ENCODE results near the gene ARSG. TPM values are rescaled to one million over a fixed set of nuclear protein-coding genes. Genes with fewer than 3 reads are reported as not detected.

The ARSG gene
- total RNA-seq, 1 donor from 2014 or later: 19.5 TPM

- no peaks in the 10 kb centered on the region for H3K79me2 ChIP-seq (ENCODE audit: low read depth)
- H3K4me1 Mint-ChIP-seq: peaks cover 23% of the 10 kb centered on the region
- H3F3A ChIP-seq (ENCODE audit: low read depth): peaks cover 21% of the 10 kb centered on the region
- peaks cover 11% of the 10 kb centered on the region for H3K27me3 Mint-ChIP-seq (ENCODE audit: insufficient read depth, low read depth)
- no peaks in the 10 kb centered on the region for H3K9me3 Mint-ChIP-seq
- no peak overlapping the region for H3K4me3 ChIP-seq
- H4K20me1 ChIP-seq (ENCODE audit: low read depth): no peaks in the 10 kb centered on the region
- no peaks in the 10 kb centered on the region for H3K36me3 ChIP-seq
- peaks cover 3% of the 10 kb centered on the region for H3K4me1 ChIP-seq
- H3K27me3 ChIP-seq: peaks cover 17% of the 10 kb centered on the region
- no peaks in the 10 kb centered on the region for H3K36me3 Mint-ChIP-seq
- DNase-seq (ENCODE audit: low spot score): no peak
- H3K4me2 ChIP-seq: no peak overlapping the region
- TF ChIP-seq CTCF (IDR thresholded peaks at IDR 0.05) (no peak), EZH2phosphoT487 (IDR thresholded peaks at IDR 0.05) (no peak), EZH2 (IDR thresholded peaks at IDR 0.05) (no peak)
- H3K27ac ChIP-seq: no peak overlapping the region
- no peak overlapping the region for H3K9ac ChIP-seq
- H3K27ac Mint-ChIP-seq: no peak overlapping the region
- no peaks in the 10 kb centered on the region for H3K9me3 ChIP-seq (ENCODE audit: low read depth)
- H3K4me3 Mint-ChIP-seq: no peak overlapping the region
- no peak overlapping the region for H2AFZ ChIP-seq (replicated peaks)
Observed at GRCh38 chr17:68459037-68459639, 167.8 kb downstream of the ARSG start.

- Histone ChIP-seq H3K4me3 (no peak overlapping the region), H3K79me2 (ENCODE audit: low read depth) (no peaks in the 10 kb centered on the region), H3K27ac (no peak overlapping the region), H3F3A (ENCODE audit: low read depth) (peaks cover 21% of the 10 kb centered on the region), H3K36me3 (no peaks in the 10 kb centered on the region), H3K4me1 (peaks cover 3% of the 10 kb centered on the region), H3K4me2 (no peak overlapping the region), H3K27me3 (peaks cover 17% of the 10 kb centered on the region), H3K9me3 (ENCODE audit: low read depth) (no peaks in the 10 kb centered on the region), H2AFZ (replicated peaks) (no peak overlapping the region), H3K9ac (no peak overlapping the region), H4K20me1 (ENCODE audit: low read depth) (no peaks in the 10 kb centered on the region)
- no peaks in the 10 kb centered on the region for H3K9me3 Mint-ChIP-seq
- no peaks in the 10 kb centered on the region for H3K36me3 Mint-ChIP-seq
- H3K27me3 Mint-ChIP-seq (ENCODE audit: insufficient read depth, low read depth): peaks cover 11% of the 10 kb centered on the region
- peaks cover 22% of the 10 kb centered on the region for H3K4me1 Mint-ChIP-seq
- no peak overlapping the region for H3K27ac Mint-ChIP-seq
- TF ChIP-seq EZH2 (IDR thresholded peaks at IDR 0.05): no peak
- no peak overlapping the region for H3K4me3 Mint-ChIP-seq
- DNase-seq (ENCODE audit: low spot score): no peak
Observed at GRCh38 chr17:68460146-68460545, 168.9 kb downstream of the ARSG start.

- DNase-seq (ENCODE audit: low spot score): no peak
- H3K4me3 ChIP-seq: no peak overlapping the region
- Mint-ChIP-seq H3K4me1 (peaks cover 21% of the 10 kb centered on the region), H3K4me3 (no peak overlapping the region), H3K36me3 (no peaks in the 10 kb centered on the region), H3K27me3 (ENCODE audit: insufficient read depth, low read depth) (peaks cover 11% of the 10 kb centered on the region), H3K27ac (no peak overlapping the region), H3K9me3 (no peaks in the 10 kb centered on the region)
- no peak overlapping the region for H2AFZ ChIP-seq (replicated peaks)
- no peak overlapping the region for H3K27ac ChIP-seq
- no peaks in the 10 kb centered on the region for H3K79me2 ChIP-seq (ENCODE audit: low read depth)
- H4K20me1 ChIP-seq (ENCODE audit: low read depth): no peaks in the 10 kb centered on the region
- peaks cover 17% of the 10 kb centered on the region for H3K27me3 ChIP-seq
- H3F3A ChIP-seq (ENCODE audit: low read depth): peaks cover 20% of the 10 kb centered on the region
- no peaks in the 10 kb centered on the region for H3K9me3 ChIP-seq (ENCODE audit: low read depth)
- no peak overlapping the region for H3K9ac ChIP-seq
- no peak overlapping the region for H3K4me2 ChIP-seq
- TF ChIP-seq CTCF (IDR thresholded peaks at IDR 0.05) (no peak), EZH2phosphoT487 (IDR thresholded peaks at IDR 0.05) (no peak), EZH2 (IDR thresholded peaks at IDR 0.05) (no peak)
- peaks cover 3% of the 10 kb centered on the region for H3K4me1 ChIP-seq
- H3K36me3 ChIP-seq: no peaks in the 10 kb centered on the region
Observed at GRCh38 chr17:68460715-68461114, 169.4 kb downstream of the ARSG start.

GRCh38 chr17:68461122-68461539, 169.8 kb downstream of the ARSG start:
- H3K36me3 Mint-ChIP-seq: no peaks in the 10 kb centered on the region
- Histone ChIP-seq H3K4me2 (no peak overlapping the region), H3F3A (ENCODE audit: low read depth) (peaks cover 18% of the 10 kb centered on the region), H2AFZ (replicated peaks) (no peak overlapping the region), H3K27ac (no peak overlapping the region), H3K9me3 (ENCODE audit: low read depth) (no peaks in the 10 kb centered on the region), H3K4me1 (peaks cover 3% of the 10 kb centered on the region), H3K9ac (no peak overlapping the region), H3K36me3 (no peaks in the 10 kb centered on the region), H3K4me3 (no peak overlapping the region), H4K20me1 (ENCODE audit: low read depth) (no peaks in the 10 kb centered on the region), H3K27me3 (peaks cover 17% of the 10 kb centered on the region), H3K79me2 (ENCODE audit: low read depth) (no peaks in the 10 kb centered on the region)
- H3K27ac Mint-ChIP-seq: no peak overlapping the region
- peaks cover 11% of the 10 kb centered on the region for H3K27me3 Mint-ChIP-seq (ENCODE audit: insufficient read depth, low read depth)
- peaks cover 17% of the 10 kb centered on the region for H3K4me1 Mint-ChIP-seq
- no peaks in the 10 kb centered on the region for H3K9me3 Mint-ChIP-seq
- H3K4me3 Mint-ChIP-seq: no peak overlapping the region
- DNase-seq (ENCODE audit: low spot score): no peak
- no peak for TF ChIP-seq EZH2 (IDR thresholded peaks at IDR 0.05)
- TF ChIP-seq EZH2phosphoT487 (IDR thresholded peaks at IDR 0.05): no peak
- TF ChIP-seq CTCF (IDR thresholded peaks at IDR 0.05): no peak
